AG20443 (cell line): ENCODE data around the gene AGBL4.
A peak's percentile ranks its signal among the peaks of the same experiment; 100 is the strongest.
"Not testable (repeated sequence)": the region's sequence is repeated elsewhere in the genome, so short reads cannot be mapped to it uniquely, and the experiment has no call there.

Source experiments
- DNase-seq: peaks from one replicate; pipeline ENCODE4 v3.0.0; 2012; ENCODE audit warnings: low spot score, mixed read lengths

AGBL4 gene

DNA sequence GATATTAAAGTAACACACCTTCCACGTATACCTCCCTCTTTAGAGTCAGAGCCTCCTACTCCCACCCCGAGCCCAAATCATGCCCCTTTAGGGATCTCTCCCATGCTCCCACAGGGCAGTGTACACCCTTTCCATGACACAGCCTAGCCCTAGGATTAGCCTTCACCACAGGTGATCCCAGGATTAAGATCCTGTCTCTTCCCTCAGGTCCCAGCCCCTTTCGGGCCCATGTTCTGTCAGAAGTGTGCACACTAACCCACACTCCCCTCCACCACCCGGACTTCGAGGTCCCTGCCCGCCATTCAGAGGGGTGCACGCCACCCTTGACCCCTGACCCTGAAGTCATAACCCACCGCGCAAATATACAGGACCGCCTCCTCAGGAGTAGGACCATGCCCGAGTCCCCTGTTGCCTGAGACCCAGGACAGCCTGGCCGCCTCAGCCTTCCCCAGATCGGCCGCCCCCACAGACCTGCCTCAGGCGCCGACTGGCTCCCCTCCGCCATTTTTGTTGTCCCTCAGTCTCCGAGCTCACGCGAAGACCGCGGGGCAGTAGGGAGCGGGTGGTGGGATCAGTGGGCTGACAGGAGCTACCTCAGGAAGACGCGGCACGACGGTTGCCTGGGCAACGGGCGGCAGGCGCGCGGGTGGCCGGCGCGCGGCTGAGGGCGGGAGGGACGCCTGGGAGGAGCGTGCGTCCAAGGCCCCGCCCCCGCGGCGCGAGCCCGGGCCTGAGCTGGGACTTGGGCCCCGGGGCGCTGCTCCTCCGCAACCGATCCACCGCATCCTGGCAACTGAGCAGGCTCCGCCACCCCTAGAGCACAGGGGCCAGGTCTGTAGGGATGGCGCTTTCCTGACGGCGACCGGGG, at the start of gene AGBL4:
AGBL4 (minus strand) TSS at position 663 of the 868 bp plus-strand sequence.
- peak; percentile 81 for DNase-seq

DNA sequence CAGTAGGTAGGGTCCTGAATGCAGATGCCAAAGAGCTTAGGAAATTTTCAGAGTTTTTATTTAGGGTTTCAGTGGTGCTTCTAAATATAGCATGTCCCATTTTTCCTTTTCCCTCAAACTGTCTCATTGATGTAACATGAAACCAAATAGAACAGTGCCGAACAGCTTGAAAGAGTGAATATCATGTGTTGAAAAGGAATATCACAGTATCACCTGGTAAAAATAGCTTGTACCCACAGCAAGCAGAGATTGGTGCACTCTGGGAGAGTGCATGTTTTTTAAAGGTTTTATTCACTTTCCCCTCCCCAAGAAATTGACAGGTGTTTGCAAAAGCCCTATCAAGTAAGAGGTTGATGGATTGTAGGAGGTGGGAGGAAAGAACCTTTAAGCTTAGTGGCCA, 43.1 kb upstream of the AGBL4 start:
- DNase-seq = no peak

GRCh38 chr1:50060279-50060678, 36.5 kb upstream of the AGBL4 start:
- DNase-seq = no peak

DNA sequence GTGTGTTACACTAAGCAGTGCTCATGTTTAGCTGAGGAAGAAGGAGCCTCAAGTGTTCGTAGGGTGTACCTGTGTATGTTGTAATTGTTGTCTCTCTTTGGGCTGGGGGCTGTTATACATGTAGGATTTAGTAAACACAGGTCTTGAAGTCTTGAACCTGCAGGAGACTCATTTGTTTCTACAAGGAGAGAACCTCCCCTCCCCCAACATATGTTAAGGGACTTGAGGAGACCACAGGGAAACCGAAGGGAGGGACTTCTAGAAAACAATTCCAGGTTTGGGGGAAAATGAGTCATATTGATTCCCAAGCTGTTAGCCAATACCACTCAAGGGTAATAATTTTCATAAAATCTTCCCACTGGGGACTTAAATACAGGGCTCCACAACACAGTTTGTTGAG, 25.0 kb upstream of the AGBL4 start:
- no peak for DNase-seq

GRCh38 chr1:50047916-50048694, 24.4 kb upstream of the AGBL4 start:
- no peak for DNase-seq

DNA sequence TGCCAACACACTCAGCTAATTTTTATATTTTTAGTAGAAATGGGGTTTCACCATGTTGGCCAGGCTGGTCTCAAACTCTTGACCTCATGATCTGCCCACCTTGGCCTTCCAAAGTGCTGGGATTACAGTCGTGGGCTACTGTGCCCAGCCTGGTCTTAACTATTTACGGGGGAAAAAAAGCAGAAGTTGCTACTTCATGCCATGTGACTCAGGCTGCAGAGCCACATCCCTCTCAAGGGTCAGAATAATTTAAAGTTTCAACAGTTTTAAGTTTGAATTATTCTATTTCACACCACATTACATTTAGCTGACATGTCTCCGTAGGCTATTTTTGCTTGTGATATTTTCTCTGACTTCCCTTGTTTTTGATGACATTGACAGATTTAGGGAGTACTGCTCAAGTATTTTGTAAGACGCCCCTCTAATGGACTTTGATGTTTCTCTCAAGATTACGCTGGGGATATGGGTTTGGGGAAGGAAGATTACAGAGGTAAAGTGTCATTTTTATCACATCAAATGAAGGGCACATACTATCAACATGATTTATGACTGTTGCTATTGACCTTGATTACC, 14.6 kb upstream of the AGBL4 start:
- DNase-seq = no peak

DNA sequence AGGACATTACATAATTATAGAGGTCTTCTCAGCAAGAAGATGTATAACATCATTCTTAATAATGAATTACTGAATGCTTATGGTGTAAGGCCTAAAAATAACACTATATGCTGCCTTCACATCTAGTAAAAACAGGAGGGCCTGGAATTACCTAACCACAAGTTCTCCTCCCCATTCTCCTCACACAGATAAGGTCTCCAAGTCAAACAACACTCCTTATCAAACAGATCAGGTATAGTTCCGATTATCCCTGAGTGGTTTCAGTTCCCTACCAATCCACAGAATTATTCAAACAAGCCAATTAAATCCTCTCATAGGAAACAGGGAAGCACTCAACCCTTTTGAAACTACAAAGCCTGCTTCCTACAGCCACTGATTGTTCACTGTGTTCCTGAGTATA, 4.0 kb upstream of the AGBL4 start:
- no peak for DNase-seq

GRCh38 chr1:49995734-49996133, 28.0 kb downstream of the AGBL4 start:
- DNase-seq = no peak

GRCh38 chr1:49971088-49971487, 52.7 kb downstream of the AGBL4 start:
- DNase-seq = no peak

GRCh38 chr1:49951385-49951784, 72.4 kb downstream of the AGBL4 start:
- DNase-seq = no peak

GRCh38 chr1:49915301-49915700, 108.5 kb downstream of the AGBL4 start:
- DNase-seq = not testable (repeated sequence)

DNA sequence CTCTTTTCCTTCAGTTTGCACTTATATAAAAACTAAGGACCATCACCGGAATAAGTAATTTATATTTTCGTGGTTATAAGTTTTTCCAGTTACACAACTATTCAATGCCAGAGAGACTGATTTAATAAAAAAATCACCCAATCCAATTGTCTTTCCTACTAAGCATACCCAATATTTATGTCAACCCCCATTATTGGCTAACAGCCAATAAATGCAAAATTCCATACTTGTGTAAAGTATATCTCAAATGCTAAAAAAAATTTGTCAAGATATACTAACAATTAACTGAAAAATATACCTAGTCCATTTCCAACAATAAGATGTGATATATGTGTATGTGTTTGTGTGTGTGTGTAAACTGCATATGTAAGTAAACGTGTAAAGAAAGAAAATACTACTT, 117.4 kb downstream of the AGBL4 start:
- no peak for DNase-seq

DNA sequence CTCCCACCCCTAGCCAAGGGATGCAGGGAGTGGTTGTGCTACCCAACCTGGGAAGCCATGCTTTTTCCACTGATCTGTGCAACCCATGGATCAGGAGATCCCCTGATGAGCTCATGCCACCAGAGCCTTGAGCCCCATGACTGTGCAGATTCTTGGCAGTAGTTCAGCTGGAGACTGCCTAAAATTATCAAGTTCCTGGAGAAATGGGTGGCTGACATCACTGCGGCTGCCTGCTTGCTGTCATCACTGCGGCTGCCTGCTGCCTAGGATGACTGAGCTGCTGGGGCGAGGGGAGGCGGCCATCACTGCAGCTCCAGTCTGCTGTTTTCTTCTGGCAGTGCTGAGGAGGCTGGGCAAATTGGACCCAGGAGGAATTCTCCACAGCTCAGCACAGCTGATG, 159.2 kb downstream of the AGBL4 start:
- no peak for DNase-seq

- DNase-seq = no peak
Observed at GRCh38 chr1:49854741-49855140, 169.0 kb downstream of the AGBL4 start.

GRCh38 chr1:49842596-49842995, 181.2 kb downstream of the AGBL4 start:
- DNase-seq = no peak

- DNase-seq = no peak
Observed at GRCh38 chr1:49841767-49842166, 182.0 kb downstream of the AGBL4 start.

- no peak for DNase-seq
Observed at GRCh38 chr1:49824261-49824660, 199.5 kb downstream of the AGBL4 start.

- DNase-seq = no peak
Observed at GRCh38 chr1:49817681-49818080, 206.1 kb downstream of the AGBL4 start.

- DNase-seq = not testable (repeated sequence)
Observed at GRCh38 chr1:49787013-49787412, 236.7 kb downstream of the AGBL4 start.

DNA sequence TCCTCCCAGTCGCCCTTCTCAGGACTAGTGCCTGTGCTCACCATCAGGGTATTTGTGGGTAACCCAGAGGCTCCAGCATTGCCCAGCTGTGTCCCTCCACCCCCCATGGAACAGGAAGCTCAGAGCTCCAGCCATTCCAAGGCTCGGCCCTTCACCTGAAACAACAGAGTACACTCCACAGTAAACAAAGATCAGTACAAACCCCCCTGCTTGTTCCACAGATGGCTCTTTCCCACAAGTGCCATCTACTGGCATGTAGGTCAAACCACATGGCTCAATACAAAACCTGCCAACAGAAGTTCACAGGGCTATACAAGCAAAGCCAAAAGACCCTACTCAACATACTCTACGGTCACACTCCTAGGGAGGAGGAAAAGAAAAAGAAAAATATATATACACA, 258.7 kb downstream of the AGBL4 start:
- DNase-seq = no peak

DNA sequence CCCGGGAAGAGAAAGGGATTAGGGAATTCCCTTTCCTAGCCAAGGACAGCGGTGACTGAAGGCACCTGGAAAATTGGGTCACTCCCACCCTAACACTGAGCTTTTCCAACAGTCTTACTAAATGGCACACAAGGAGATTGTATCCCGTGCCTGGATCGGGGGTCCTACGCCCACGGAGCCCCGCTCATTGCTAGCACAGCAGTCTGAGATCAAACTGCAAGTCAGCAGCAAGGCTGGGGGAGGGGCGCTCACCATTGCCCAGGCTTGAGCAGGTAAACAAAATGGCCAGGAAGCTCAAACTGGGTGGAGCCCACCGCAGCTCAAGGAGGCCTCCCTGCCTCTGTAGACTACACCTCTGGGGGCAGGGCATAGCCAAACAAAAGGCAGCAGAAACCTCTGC, 285.6 kb downstream of the AGBL4 start:
- not testable (repeated sequence) for DNase-seq

DNA sequence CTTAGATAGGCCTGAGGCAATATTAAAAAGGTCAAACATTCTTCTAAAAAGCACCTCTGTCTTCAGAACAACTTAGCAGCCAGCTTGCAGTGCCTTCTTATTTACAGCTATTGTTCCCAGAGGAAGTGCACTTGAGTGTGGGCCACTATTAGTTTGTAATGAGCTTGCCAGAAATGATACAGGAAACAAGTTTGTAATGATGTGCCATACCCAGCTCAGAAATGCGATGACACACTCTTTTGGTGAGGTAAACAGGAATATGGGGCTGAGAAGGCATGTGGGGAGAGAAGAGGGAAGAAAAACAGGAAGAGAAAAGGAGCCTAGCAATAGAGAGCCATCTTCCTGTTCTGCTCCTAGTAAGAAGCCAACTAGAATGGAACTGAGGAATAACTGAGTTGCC, 295.4 kb downstream of the AGBL4 start:
- no peak for DNase-seq

- no peak for DNase-seq
Observed at GRCh38 chr1:49723662-49724061, 300.1 kb downstream of the AGBL4 start.
